Stimulated activated CD4-positive, alpha-beta T cell treated with anti-CD3 and anti-CD28 coated beads, Interleukin-1b, Interleukin-23, amount 100 ng/mL, for 24 hours (primary cell): ENCODE results near the gene ELK4.
"Not testable (repeated sequence)": the region's sequence is repeated elsewhere in the genome, so short reads cannot be mapped to it uniquely, and the experiment has no call there.

Experiments used
- DNase-seq, 4 experiments: peaks; one replicate each; pipeline ENCODE4 v3.0.0-alpha.2; 2020; ENCODE audit warnings: low read depth in 4 of 4, low spot score in 1 of 4

The ELK4 gene

DNA sequence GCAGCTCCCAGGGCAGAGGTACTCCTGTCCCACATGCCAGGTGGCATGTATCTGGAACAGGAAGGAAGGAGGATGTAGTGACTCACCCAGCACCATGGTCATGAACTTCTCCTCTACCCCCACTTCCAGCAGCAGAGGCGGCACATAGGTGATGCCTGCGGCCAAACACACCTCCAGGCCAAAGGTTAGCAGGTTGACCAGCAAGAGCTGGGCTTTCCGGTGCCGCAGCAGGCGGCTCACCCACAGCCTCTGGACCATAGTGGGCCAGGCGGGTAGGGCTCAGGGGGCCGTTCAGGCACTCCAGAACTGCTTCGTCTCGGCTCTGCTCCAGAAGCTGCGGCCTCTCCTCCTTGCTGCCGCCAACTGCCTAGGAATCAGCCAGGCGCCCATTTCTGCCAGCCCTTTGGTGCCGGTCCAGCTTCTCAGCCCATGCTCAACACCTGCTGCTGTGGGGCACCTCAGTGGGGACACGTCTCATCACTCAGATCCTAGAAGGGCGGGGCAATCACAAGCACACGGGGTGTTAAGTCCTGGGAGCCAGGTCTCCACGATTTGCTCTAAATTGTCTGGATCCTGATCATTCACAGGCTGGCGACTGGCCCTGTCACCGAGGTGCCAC, 32.7 kb upstream of the ELK4 start:
- DNase-seq = no peak

DNA sequence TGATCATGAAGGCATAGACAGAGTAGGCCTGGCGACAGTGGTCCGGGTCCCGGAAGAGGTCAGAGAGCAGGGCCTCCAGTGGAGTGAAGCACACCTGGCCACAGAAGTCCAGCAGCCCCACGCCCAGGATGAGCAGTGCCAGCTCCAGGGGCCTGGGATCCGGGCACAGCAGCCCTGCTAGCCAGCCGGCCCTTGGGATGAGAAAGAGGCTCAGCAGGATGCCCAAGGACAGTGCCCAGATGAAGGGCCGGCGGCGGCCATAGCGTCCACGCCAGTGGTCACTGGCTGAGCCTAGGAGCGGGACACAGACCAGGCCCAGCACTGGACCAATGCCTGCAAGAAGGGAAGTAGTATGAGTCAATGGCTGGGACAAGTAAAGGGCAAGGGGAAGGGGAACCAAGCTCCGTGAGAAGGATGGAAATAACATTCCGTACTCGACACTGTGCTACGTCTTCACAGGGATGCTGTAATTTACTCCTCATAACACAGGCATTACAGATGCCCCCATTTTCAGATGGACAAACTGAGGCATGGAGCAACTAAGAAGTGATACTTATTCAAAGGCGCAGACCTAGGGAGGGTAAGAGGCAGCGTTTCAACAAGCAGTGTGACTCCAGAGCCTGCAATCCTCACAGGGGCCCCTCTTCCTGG, 31.6 kb upstream of the ELK4 start:
- no peak for DNase-seq

DNA sequence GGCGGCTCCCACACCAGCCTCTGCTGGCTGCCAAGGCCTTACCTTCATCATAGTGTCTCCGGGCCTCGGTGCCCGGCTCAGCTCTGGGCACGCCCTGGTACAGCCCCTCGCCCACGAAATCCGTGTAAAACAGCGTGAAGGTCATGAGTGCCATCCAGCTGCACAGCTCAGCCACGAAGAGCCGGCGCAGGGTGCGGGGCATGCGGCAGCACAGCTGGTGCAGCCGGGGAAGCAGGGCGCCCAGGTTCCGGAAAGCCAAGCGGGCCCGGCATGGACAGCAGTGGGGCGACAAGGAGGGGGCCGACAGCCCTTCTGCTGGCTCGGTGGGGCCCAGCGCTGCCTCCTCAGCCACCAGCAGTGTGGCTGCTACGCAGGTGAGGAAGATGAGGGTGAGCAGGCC, 31.0 kb upstream of the ELK4 start:
- DNase-seq = no peak

DNA sequence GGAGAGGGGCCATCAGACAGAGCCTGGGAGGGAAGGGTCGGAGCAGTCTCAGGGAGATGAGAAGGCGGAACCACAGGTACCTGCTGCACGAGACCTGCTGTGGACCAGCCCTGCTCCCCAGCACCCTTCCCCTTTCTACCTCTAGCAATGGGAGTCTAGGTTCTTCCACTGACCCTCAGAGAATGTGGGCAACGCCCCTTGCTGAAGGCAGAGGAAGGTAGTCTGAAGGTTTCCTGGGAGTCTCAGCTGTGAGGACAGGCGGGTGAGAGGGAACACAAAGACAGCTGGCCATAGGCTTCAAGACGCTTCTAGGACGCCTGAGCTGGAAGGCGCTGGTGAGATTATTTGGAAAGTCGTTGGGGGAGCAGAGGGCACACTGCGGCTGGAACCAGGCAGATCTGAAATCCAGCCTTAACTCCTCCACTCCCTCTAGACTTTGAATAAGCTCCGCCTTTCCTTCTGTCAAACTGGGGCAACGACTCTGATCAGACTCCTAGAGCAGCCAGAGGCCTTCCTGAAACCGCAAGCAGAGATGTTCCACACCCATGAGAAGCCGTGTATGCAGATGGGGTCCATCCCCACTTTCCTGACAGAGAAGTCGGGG, 30.4 kb upstream of the ELK4 start:
- no peak for DNase-seq

DNA sequence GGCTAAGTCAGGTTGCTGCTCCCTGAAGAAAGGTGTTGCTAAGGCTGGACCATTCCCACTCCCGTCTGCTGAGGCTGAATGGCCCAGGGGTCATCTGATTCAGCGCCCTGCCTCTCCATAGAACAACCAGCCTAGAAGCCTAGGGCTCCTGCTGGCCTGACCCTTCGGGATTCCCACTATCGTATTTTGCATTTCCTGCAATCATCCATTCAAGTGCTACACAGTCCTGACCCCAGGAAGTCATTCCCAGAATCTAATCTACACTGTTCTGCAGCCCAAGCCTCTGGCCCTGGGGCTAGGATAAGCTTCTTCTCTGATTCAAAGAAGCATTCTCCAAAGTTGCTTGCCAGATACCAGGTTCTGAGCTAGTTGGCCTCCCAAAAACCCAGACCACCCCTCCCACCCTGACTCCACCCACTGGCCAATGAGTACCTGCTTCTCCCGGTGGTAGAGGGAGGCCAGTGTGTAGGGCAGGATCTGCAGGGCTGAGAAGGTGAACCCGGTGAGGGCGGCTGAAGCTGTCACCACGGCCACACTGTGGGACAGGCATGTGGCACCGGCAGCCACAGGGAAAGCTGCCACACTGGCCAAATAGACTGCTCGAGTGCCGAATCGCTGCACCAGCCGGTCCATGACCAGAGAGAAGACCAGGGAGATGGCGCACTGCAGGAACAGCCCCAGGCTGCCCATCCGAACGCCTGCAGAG, 29.8 kb upstream of the ELK4 start:
- no peak for DNase-seq

DNA sequence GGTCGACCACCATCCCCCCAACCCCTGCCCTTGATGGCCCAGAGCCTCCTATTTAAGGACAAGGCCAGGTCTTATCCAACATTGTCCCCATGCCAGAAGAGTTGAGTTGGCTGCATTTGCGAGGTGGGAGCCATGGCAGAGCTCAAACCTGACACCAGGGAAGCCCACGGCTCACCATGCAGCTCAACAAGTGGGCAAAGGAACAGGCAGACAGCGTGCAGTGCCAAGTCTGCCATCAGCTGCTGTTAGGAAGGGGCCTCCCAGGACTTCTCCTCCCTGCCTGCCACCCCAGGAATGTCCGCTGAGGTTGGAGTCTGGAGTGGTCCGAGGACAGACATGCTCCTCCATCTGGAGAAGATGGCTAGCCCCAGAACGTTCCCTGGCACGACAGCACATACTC, 28.6 kb upstream of the ELK4 start:
- no peak for DNase-seq

DNA sequence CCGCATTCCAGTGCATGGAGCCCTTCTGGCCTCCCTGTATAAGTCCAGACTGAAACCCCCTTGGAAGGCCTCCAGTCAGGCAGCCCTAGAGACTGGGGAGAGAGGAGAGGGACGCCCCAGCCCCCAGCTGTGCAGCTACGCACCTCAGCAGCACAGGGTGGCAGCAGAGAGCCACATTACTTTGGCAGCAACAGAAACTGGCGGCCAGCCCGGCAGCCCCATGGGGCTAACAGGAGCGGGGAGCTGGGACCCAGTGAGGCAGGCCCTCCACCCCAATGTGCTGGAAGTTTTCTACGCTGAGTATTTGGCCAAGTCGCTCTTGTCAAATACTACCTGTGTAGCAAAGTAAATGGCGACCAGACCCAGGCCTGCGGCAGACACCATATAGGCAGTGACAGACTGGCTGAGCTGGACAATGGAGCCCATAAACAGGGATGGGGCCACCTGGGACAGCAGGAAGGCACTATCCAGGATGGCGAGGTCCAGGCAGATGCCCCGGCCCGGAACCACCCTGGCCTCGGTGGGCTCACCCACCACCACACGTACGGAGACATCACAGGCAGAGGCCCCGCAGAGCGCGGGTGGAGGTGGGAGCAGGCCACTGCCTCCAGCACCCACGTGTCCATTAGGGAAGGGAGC, 27.3 kb upstream of the ELK4 start:
- DNase-seq = peak; percentile 50 to 69 (median 60)

DNA sequence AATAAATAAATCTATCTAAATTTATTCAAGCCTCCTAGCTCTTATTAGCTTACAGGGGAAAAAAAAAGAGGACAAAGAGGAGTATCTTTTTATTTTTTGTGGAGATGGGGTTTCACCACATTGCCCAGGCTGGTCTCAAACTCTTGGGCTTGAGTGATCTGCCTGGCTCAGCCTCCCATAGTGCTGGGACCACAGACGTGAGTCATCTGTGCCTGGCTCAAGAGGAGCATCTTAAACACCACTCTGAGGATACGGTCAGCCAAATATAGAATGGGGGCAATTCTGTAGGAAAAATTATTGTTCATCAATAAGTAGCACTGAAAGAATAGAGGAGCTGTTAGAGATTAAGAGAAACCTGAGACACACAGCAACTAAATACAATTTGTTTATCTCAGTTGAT, 24.4 kb upstream of the ELK4 start:
- no peak for DNase-seq

DNA sequence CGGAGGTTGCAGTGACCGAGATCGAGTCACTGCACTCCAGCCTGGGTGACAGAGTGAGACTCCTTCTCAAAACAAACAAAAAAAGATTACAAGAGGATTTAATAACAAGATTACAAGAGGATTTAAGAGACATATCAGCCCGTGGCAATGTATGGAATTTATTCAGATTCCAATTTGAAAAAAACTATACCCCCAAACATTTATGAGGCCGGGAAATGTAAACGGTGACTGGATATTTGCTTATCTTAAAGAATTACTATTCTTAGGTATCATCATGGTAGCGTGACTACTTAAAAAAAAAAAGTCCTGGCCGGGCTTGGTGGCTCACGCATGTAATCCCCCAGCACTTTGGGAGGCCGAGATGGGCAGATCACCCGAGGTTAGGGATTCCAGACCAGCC, 21.2 kb upstream of the ELK4 start:
- no peak for DNase-seq

DNA sequence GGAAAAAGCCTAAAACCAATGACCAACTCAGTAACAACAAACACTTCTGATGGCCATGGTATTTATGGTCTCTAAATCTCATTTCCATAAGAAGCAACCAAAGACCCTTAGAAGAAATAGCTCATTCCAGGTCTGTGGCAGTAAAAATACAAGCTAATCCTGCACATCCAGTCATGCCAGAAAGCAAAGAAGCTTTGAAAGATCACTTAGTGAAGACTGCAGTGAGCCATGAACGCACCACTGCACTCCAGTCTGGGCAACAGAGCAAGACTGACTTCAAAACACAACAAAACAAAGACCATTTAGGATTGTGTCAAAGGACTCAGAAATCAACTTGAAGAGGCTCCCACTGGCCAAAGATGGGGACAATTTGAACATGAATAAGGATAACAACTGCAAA, 18.4 kb upstream of the ELK4 start:
- no peak for DNase-seq

DNA sequence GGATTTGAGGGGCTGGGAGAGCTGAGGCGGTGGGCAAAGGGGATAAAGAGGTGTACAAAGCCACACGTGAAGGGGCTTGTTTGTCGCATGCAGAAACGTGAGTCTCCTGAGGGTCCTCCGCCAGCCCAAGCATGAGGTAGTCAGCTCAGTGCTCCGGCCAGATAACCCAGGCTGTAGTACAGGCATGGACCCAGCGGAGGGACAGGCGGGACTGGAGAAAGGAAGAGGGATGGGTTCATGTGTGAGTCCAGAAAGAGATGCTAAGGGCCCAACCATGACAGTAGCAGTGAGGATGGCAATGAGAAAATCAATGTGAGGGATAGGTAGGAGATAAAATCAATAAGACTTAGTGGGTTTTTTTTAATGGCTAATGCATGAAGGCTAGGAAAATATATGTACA, 13.7 kb upstream of the ELK4 start:
- DNase-seq = no peak

DNA sequence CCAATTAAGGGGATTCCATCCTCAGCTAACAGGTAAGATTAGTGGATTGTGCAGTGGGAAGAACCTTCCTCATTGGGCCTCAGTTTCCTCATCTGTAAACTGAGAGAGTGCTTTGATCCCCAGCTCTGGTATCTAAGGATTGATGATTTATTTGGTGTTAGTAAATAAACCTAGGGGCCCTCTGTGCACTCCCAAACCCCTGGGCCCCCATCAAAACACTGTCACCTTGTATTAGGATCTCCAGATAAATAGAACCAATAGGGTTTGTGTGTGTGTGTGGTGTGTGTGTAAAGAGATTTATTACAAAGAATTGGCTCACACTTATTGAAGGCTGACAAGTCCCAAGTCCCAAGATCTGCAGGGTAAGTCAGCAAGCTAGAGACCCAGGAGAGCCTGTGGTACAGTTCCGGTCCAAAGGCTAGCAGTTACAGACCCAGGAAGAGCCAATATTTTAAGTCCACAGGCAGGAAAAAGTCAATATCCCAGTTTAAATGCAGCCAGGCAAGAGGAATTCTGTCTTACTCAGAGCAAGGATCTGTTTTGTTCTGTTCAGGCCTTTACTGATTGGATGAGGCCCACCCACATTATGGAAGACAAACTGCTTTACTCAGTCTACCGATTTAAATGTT, 11.0 kb upstream of the ELK4 start:
- no peak for DNase-seq

DNA sequence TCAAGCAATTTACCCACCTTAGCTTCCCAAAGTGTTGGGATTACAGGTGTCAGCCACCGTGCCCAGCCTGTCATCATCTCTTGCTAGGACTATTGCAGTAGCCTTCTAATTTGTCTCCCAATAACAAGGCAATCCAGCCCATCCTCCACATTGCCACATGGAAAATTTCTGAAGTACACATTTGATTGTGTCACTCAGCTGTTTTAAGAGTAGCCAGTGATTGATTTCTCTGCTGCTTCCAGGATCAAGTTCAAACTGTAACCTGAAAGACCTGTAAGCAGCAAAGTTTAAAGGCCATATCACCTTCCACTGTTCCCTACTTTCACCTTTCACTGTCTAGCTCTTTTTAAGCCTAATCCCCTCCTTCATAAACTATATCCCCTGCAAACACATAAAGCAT, 7.8 kb upstream of the ELK4 start:
- DNase-seq = no peak

DNA sequence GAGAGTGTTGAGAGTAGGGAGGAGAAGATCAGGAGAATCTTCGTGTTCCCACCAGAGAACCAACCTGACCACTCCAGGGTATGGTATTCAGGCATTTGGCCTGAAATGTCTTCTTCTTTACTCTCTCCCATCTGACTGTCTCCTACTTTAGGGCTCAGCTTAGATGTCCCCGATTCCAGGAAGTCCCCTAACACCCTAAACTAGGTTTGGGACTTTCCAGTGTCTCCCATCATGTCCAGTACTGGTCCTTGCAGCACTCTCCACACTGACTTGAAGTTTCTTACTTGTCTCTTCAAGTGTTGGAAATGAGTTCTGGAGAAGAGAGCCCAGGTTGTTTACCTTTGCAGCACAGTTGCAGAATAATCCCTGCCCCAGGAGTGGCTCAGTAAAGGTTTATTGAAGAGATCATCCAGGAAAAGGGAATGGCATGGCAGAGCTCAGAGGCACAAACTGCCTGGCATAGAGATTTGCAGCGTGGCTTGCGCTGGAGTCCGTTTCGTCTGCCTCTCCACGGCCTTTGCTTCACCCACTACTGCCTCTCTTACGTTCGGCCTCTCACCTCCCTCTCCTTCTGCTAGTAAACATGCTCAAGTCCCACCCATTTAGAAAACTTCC, 6.2 kb upstream of the ELK4 start:
- no peak for DNase-seq

DNA sequence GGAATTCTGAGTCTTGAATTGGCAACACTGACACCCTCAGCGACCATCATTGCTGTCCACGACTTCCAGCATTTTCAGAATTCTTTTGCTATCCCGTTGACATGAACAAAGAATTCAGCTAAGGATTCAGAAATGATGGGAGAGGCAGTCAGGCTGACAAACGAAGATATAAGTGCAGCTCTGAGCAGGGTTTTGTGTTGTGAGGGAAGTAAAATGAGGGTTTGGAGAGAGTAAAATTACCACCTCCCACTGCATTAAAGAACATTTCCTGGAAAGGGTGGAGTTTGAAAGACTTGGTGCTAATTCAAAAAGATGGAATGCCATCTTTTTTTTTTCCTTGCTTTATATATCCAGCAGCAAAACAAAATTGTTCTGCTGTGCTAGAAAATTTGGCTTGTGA, 4.9 kb upstream of the ELK4 start:
- no peak for DNase-seq

DNA sequence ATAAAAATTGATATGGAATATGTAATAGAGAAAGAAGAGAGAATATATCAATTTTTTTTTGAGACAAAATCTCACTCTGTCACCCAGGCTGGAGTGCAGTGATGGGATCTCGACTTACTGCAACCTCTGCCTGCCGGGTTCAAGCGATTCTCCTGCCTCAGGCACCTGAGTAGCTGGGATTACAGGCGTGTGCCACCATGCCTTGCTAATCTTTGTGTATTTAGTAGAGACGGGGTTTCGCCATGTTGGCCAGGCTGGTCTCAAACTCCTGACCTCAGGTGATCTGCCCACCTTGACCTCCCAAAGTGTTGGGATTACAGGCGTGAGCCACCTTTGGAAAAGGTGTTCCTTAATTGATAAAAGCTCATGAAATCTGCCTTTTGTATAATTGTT, 4.3 kb upstream of the ELK4 start:
- not testable (repeated sequence) for DNase-seq

DNA sequence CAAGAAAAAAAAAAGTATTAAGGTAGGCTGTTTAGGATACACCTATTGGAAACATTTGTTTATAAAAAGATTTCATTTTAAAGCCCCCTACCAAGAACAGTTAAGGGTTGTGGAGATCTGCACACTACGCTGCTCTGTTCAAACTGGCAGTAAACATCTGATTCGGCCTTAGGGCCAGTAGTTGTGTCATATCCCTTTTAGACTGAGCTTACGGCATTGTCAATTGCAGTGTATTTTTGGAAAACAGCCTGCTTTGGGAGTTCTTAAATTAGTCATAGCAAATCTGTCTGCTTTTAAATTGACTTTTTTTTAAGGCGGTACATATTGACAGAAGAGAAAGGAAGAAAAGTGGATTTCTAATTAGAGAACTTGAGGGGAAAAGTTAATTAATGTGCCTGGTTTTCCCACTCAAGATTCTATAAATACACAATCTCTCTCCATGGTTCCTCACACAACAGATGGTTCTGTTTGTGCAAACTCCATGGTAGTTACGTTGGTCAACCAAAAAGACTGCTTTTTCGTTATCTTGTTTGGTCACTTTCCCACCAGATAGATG, 1.7 kb upstream of the ELK4 start:
- no peak for DNase-seq

DNA sequence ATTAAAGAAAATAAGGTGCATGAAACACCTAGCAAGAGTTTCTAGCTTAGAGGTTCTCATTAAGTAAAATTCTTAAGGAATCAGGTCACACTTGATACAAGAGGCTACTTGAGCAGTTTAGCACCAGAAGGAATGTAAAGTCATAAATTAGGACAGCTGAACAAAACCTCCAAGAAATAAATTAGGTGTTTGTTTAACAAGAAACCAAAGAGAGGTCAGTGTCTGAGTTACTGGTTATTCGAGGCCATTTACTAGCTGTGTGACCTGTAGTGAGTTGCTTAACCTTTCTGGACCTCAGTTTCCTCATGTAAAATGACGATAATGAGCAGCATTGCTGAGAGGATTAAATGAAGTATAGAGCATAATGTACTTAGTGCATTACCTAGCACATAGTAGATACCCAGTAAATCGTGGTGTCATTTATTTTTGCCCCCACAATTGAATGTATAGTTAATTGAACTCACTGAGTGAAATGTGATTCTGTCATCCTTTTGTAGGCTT, 908 bp upstream of the ELK4 start:
- DNase-seq = no peak

DNA sequence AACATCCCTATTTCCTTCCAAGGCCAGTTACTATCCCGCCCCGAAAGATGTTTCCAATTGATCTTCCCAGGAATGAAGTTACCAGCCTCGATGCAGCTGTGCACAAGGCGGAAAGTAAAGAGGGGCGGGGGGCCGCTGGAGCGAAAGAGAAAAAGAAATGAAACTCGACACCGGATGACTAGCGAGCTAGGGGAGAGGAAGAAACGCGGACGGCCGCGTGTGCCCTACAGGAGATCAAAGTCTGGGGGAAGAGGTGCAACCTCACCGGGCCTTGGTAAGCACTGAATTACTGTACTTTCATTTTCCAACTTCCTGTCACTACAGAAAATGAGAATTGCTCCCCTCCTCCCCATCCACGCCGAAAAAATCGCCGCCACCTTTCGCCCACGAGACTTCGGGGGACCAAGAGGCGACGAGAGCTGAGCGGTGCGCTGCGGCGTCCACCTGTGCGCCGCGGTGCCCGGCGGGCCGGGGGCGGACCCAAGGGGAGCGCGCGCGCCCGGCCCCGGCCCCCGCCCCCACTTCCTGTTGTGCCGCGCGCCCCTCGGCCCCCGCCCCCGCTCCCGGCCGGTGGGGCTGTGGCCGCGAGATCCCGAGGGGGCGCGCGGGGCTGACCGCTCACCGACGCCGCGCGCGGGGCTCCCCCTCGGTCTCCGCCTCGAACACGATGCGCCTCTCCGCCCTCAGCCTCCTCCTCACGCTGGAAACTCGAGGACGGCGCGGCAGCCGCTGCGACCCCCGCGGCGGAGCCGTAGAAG, 622 bp downstream of the ELK4 start:
- DNase-seq = peak; percentile 47 to 73 (median 64)

DNA sequence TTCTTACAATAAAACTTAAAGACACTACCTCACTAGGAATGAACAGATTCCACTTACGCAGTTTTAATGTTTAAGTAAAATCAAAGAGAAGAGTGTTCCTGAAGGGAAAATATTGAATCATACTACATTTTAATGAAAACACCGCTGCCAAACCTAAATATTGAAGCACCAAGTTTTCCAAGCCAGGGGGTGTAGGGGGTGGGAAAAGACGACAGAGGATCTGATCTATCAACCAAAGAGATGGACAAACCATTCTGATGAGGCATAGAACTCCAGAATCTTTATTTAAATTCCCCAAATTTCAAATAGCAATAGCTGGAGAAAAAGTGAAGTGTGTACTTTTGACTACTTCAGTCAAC, 1.2 kb downstream of the ELK4 start:
- no peak for DNase-seq
